Measurements from ENCODE around the gene DENND4C. TPM values are rescaled to one million over a fixed set of nuclear protein-coding genes. Genes with fewer than 3 reads are reported as not detected.

The DENND4C gene
- total and polyA plus RNA-seq, 3 donors from 2014 or later: 28.8 to 136 (median 126) TPM

DNA sequence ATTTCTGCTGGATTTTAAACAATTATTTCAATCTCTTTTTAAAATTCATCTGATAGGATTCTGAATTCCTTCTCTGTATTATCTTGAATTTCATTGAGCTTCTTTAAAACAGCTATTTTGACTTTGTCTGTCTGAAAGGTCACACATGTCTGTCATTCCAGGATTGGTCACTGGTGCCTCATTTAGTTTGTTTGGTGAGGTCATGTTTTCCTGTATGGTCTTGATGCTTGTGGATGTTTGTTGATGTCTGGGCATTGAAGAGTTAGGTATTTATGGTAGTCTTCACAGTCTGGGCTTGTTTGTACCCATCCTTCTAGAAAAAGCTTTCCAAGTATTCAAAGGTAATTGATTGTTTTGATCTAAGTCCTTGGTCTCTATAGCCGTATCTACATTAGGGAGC is 39.1 kb downstream of the DENND4C start:
- no peaks in the 10 kb centered on the region for H3K9me3 ChIP-seq
- intact Hi-C loops (cut with DNase I; ENCODE audit: low total_unique reads): no loop called here
- DNase-seq: no peak
- H3K36me3 ChIP-seq (ENCODE audit: low read depth, missing control alignments): no peaks in the 10 kb centered on the region
- TF ChIP-seq CTCF (IDR thresholded peaks at IDR 0.05): no peak
- TF ChIP-seq POLR2A (IDR thresholded peaks at IDR 0.05): no peak
- no peaks in the 10 kb centered on the region for H3K27me3 ChIP-seq
- no peak overlapping the region for H3K27ac ChIP-seq
- no peaks in the 10 kb centered on the region for H3K4me1 ChIP-seq
- H3K4me3 ChIP-seq: no peak overlapping the region
- 83 to 90% methylated on average over 1 of the region's 1 CpG for WGBS, 2 donors

DNA sequence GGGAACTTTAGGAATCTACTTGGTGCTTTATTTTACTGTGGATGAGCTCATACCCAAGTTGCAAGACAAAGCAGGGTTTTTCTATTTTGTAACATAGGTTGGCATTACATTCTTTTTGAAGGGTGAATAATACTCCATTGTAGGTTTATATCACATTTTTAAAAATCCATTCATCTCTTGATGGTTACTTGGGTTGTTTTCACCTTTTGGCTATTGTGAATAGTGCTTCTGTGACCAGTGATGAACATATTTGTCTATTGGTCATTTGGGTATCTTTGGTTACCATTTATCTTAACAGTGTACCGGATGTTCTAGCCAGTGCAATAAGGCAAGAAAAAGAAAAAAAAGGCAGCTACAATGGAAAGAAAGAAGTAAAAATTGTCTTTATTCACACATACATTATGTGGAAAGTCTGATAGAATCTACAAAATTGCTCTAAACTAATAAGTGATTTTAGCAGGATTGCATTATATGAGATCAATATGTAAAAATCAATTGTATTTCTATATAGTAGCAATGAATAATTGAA is 40.0 kb downstream of the DENND4C start:
- Histone ChIP-seq H3K27ac (no peak overlapping the region), H3K27me3 (no peaks in the 10 kb centered on the region), H3K4me3 (no peak overlapping the region), H3K36me3 (ENCODE audit: low read depth, missing control alignments) (no peaks in the 10 kb centered on the region), H3K9me3 (no peaks in the 10 kb centered on the region), H3K4me1 (no peaks in the 10 kb centered on the region)
- no peak for DNase-seq
- intact Hi-C loops (cut with DNase I; ENCODE audit: low total_unique reads): no loop called here
- WGBS, 2 donors: 82 to 90% methylated on average over 1 of the region's 1 CpG
- TF ChIP-seq CTCF (IDR thresholded peaks at IDR 0.05) (no peak), POLR2A (IDR thresholded peaks at IDR 0.05) (no peak)

DNA sequence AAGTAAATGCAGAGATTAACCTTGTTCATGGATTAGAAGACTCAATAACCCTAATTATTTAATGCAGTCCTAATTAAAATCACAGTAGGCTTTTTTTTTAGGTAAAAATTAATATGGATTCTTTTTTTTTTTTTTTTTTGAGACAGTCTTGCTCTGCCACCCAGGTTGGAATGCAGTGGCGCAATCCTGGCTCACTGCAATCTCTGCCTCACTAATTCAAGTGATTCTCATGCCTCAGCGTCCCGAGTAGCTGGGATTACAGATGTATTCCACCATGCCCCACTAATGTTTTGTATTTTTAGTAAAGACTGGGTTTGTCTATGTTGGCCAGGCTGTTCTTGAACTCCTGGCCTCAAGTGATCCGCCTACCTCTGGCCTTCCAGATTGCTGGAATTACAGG is 40.6 kb downstream of the DENND4C start:
- Histone ChIP-seq H3K27me3 (no peaks in the 10 kb centered on the region), H3K27ac (no peak overlapping the region), H3K36me3 (ENCODE audit: low read depth, missing control alignments) (no peaks in the 10 kb centered on the region), H3K4me1 (no peaks in the 10 kb centered on the region), H3K4me3 (no peak overlapping the region), H3K9me3 (no peaks in the 10 kb centered on the region)
- intact Hi-C loops (cut with DNase I; ENCODE audit: low total_unique reads): no loop called here
- DNase-seq: no peak
- WGBS, 2 donors: 95 to 97% methylated on average over 4 of the region's 4 CpGs
- TF ChIP-seq CTCF (IDR thresholded peaks at IDR 0.05) (no peak), POLR2A (IDR thresholded peaks at IDR 0.05) (no peak)

DNA sequence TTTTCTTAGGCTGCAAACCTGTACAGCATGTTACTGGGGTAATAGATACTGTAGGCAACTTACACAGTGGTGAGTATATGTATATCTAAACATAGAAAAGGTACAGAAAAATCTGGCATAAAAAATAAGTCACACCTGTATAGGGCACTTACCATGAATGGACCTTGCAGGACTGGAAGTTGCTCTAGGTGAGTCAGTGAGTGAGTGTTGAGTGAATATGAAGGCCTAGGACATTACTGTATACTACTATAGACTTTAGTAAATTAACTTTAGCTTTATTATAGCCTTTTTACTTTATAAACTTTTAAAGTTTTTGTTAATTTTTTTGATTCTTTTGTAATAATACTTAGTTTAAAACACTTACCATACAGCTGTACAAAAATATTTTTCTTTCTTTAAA is 51.3 kb downstream of the DENND4C start:
- no peak for DNase-seq
- intact Hi-C loops (cut with DNase I; ENCODE audit: low total_unique reads): no loop called here
- Histone ChIP-seq H3K27ac (no peak overlapping the region), H3K4me1 (peaks cover 6% of the 10 kb centered on the region), H3K9me3 (no peaks in the 10 kb centered on the region), H3K36me3 (ENCODE audit: low read depth, missing control alignments) (no peaks in the 10 kb centered on the region), H3K27me3 (no peaks in the 10 kb centered on the region), H3K4me3 (no peak overlapping the region)
- TF ChIP-seq CTCF (IDR thresholded peaks at IDR 0.05) (no peak), POLR2A (IDR thresholded peaks at IDR 0.05) (no peak)

DNA sequence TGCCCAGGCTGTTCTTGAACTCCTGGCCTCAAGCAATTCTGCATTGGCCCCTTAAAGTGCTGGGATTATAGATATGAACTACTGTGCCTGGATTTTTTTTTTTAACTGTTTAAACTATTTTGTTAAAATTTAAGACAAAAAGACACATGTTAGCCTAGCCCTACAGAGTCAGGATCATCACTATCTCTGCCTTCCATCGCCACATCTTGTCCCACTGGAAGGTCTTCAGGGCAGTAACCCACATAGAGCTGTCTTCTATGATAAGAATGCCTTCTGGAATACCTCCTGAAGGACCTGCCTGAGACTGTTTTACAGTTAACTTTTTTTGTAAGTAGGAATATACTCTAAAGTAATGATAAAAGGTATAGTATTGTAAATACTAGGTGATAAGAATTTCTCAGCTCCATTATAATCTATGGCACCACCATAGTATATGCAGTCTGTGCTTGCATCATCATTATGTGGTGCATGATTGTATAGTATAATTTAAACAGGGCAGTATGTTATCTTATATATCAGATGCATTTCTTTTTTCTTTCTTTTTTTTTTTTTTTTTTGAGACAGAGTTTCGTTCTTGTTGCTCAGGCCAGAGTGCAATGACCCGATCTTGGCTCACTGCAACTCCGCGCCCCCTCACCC is 52.7 kb downstream of the DENND4C start:
- H3K36me3 ChIP-seq (ENCODE audit: low read depth, missing control alignments): no peaks in the 10 kb centered on the region
- no peak overlapping the region for H3K4me3 ChIP-seq
- DNase-seq: no peak
- no peak overlapping the region for H3K27ac ChIP-seq
- TF ChIP-seq POLR2A (IDR thresholded peaks at IDR 0.05) (no peak), CTCF (IDR thresholded peaks at IDR 0.05) (no peak)
- intact Hi-C loops (cut with DNase I; ENCODE audit: low total_unique reads): no loop called here
- H3K4me1 ChIP-seq: peaks cover 6% of the 10 kb centered on the region
- no peaks in the 10 kb centered on the region for H3K27me3 ChIP-seq
- WGBS, 2 donors: 84 to 85% methylated on average over 5 of the region's 5 CpGs
- no peaks in the 10 kb centered on the region for H3K9me3 ChIP-seq

Measured in testis (tissue), 3 donors.